Stimulated activated naive CD8-positive, alpha-beta T cell treated with anti-CD3 and anti-CD28 coated beads, Interleukin-15, amount 100 ng/mL, for 72 hours (primary cell): ENCODE data around the gene UNC5B.

ENCODE experiments used
- ATAC-seq: fragments of 150-1000 bp; cut with Tn5 transposase; 2 replicates; pipeline ENCODE4 v1.10.0; 2021; ENCODE audit warnings: mild to moderate bottlenecking, moderate library complexity
- DNase-seq, 2 donors: peaks; one replicate each; pipeline ENCODE4 v3.0.0; 2021 to 2022
- H3K27ac Mint-ChIP-seq, 2 donors: one replicate each; pipeline ENCODE4 v1.8.0; 2022; ENCODE audit warnings: mild to moderate bottlenecking in 2 of 2, mixed read lengths in 2 of 2, moderate library complexity in 2 of 2
- H3K27me3 Mint-ChIP-seq: one replicate; pipeline ENCODE4 v1.8.0; 2022; ENCODE audit warnings: mixed read lengths
- H3K4me1 Mint-ChIP-seq: one replicate; pipeline ENCODE4 v1.8.0; 2022; ENCODE audit warnings: mild to moderate bottlenecking, mixed read lengths
- H3K4me3 Mint-ChIP-seq, 2 donors: one replicate each; pipeline ENCODE4 v1.8.0; 2022; ENCODE audit warnings: mild to moderate bottlenecking in 2 of 2, mixed read lengths in 2 of 2, moderate library complexity in 1 of 2
- H3K9me3 Mint-ChIP-seq, 2 donors: one replicate each; pipeline ENCODE4 v1.8.0; 2022; ENCODE audit warnings: mixed read lengths in 2 of 2

UNC5B gene

DNA sequence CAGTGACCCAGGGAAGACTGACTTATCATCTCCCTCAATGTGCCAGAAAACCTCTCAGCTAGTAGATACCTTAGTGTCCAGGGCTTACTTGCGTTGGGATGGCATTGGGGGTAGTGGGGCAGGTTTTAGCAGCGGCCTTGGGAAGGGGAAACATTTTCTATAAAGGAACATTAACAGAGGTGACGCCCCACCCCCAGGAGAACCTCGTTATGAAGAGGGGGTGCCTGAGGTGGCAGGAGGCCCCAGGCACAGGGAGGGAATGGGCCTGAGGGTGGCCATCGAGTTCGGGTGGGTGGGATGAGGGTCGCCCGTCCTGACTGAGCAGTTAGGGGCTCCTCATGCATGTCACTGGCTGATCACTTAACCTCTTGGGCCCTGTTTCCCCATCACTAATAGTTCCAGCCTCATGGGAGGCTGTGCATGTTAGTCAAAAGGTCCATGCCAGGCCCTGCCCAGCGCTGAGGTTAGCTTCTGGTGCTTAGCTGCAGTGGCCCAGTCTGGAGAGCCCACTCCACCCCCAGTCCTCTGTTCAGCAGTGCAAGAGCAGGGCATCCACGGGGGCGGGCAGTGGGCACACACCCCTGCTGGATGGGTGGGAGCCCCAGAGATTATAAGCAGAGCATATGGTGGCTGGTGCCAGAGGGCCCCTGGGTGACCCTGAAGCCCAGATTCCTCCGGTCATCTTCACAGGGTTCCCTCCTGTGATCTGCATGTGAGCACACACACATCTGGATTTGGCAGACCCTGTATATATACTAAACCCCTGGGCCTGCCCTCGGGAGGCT lies 27.0 kb downstream of the UNC5B start:
- no peak for DNase-seq
- Mint-ChIP-seq H3K27ac (no peak overlapping the region), H3K4me1 (peaks cover under 1% of the 10 kb centered on the region), H3K27me3 (peaks cover 6% of the 10 kb centered on the region), H3K9me3 (no peaks in the 10 kb centered on the region), H3K4me3 (no peak overlapping the region)
- ATAC-seq, result peak; percentile 23

DNA sequence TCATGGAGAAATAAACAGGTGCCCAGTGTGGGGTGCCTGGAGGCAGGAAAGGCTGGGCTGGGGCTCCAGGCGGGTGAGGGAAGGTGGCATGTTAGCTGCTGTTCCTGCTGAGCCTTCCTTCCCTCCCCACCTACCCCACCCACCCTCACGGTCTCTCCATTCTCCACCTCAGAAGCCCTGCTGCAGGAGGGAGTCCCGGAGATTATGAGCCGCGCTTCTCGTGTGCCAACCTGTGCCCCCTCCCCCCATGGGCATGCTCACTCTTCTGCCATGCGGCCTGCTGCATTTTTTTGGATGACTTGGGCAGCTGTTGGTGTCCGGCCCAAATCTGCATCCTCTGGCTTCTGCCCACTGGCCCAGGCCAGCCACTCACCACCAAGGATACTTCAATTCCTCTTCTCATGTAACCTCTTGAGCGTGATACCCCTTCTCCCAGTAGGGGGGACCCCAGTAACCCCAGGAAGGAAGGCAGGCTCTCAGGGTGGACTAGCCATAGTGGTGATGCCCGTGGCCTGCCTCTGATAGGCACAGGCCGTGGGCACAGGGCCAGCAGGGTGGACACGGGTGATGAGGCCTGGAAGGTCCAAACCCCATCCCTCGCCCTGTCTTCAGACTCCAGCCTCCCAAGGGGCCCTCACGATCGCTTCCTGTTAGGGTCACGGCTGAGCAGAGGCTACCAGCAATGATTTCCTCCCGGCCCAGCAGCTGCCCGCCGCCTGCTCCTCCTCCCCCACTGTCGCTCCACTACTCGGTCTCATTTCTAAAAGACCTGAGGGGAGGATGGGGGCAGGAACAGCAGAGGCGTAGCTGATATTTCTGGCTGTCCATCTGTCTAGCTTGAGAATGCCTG lies 27.8 kb downstream of the UNC5B start:
- peak overlapping the region in 1 of 2 donors; percentile 89 for H3K27ac Mint-ChIP-seq
- no peaks in the 10 kb centered on the region for H3K9me3 Mint-ChIP-seq
- peaks cover 5% of the 10 kb centered on the region for H3K4me1 Mint-ChIP-seq
- peaks cover 15% of the 10 kb centered on the region for H3K27me3 Mint-ChIP-seq
- no peak for ATAC-seq
- DNase-seq, result no peak
- H3K4me3 Mint-ChIP-seq, result no peak overlapping the region

DNA sequence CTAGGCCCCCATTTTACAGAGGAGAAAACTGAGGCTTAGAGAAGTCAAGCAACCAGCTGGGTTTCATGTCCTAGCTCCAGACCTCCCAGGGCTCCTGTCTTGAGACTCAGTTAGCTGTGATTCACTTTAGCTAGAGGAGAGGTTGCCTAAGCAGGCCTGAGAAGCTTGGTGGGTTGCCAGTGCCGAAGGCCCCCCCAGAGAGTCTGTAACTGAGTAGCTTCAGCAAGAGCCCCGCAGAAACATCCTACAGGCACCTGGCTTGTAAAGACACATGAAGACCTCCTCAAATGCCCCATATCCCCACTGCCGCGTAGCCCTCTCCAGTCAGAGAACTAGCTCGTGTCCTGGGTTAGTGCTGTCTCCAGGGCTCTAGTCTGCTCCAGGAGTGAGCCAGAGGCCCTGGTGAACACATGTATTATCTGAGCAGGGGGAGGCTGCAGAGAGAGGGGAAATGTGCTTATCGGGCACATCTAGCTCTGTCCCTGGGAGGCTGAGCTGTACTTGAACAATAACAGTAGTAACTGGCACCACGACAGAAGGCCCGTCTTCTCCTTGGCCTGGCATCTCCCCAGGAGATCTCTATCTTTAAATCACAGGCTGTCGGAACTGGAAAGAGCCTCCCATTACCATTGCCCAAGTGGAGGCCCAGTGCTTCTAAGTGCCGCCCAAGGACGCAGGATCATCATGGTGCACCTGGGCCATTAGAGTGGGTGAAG lies 28.9 kb downstream of the UNC5B start:
- Mint-ChIP-seq H3K27ac (no peak overlapping the region), H3K9me3 (no peaks in the 10 kb centered on the region), H3K4me3 (no peak overlapping the region), H3K27me3 (peaks cover 16% of the 10 kb centered on the region), H3K4me1 (peaks cover 5% of the 10 kb centered on the region)
- no peak for DNase-seq
- no peak for ATAC-seq

DNA sequence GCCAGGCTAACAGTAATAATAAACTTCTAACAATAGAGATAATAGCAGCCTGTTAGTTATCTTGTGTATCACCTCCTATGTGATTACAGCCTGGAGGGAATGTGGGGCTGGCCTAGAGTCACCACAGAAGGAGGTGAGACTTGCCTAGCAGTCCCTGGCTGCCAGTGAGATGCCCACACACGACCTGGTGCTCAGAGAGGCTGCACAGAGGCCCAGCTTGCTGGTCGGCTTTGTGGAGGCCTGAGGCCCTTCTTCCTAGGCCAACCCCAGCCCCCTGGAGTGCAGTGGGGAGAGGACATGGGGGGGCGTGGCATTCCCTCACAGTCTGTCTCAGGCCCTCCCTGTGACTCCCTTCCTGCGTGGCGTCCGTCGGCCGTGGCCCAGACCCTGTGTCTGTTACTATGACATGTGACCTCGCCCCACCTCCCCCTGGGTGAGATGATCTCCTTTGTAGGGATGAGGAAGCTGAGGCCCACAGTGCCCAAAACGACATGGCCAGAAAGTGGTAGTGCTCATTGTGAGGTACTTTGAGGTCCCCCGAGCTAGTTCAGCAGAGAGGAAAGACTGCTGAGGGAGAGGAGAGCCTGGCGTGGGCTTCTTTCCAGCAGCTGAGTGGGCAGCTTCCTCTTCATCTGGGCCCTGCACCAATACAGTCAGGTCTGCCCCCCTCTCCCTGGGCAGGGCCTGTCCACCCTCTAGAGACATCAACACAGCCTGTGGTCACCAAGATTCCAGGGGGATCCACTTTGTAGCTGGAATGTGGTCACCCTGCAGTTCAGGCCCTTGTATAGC lies 29.7 kb downstream of the UNC5B start:
- H3K4me1 Mint-ChIP-seq, result peaks cover 5% of the 10 kb centered on the region
- H3K27me3 Mint-ChIP-seq, result peaks cover 16% of the 10 kb centered on the region
- no peak overlapping the region for H3K4me3 Mint-ChIP-seq
- ATAC-seq (no peak), DNase-seq (no peak)
- no peaks in the 10 kb centered on the region for H3K9me3 Mint-ChIP-seq
- no peak overlapping the region for H3K27ac Mint-ChIP-seq

DNA sequence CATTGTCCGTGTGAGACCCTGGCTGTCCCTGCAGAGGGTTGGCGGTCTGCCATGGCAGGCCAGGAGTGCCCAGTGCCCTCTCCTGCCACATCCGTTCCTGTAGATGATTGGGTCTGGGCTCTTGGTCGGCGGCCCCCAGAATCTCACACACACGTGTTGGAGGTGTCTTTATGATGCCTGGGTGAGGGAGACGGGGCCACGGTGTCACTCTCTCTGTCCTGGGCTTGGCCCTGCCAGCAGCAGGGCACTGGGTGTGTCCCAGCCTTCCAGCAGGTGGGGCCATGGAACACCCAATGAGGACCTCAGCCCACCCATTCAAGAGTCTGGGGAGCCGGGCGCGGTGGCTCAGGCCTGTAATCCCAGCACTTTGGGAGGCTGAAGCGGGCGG lies 30.2 kb downstream of the UNC5B start:
- Mint-ChIP-seq H3K4me1 (peaks cover 5% of the 10 kb centered on the region), H3K9me3 (no peaks in the 10 kb centered on the region), H3K27me3 (peaks cover 16% of the 10 kb centered on the region), H3K4me3 (no peak overlapping the region), H3K27ac (no peak overlapping the region)
- DNase-seq, result no peak
- ATAC-seq, result no peak

DNA sequence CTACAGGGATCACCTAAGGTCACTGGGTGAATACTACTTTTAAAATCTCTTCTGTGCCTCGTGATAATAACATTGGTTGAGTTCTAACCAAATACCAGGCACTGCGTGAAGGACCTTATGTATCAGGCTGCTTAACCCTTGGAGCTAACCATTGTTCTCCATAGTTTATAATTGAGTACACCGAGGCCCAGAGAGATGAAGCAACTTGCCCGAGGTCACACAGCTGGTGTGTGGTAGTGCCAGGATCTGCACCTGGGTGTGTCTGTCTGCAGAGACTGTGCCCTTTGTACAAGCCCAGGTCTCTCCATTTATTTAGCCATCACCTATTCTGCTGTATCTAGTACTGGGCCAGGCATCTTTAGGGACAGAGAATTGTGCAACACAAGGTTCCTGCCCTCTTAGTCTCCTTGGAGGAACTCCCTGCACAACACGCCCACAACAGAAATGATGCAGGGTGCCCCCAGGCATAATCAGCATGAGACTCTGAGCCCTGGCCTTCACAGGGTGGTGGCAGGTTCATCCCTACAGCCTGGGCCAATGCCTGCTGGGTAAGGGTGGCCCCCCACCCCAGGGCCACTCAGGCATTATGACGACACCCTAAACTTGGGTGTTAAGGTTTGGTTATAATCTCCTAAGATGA lies 31.5 kb downstream of the UNC5B start:
- H3K27me3 Mint-ChIP-seq, result peaks cover 16% of the 10 kb centered on the region
- no peak overlapping the region for H3K4me3 Mint-ChIP-seq
- ATAC-seq (no peak), DNase-seq (no peak)
- no peaks in the 10 kb centered on the region for H3K9me3 Mint-ChIP-seq
- peaks cover 5% of the 10 kb centered on the region for H3K4me1 Mint-ChIP-seq
- H3K27ac Mint-ChIP-seq, result no peak overlapping the region

DNA sequence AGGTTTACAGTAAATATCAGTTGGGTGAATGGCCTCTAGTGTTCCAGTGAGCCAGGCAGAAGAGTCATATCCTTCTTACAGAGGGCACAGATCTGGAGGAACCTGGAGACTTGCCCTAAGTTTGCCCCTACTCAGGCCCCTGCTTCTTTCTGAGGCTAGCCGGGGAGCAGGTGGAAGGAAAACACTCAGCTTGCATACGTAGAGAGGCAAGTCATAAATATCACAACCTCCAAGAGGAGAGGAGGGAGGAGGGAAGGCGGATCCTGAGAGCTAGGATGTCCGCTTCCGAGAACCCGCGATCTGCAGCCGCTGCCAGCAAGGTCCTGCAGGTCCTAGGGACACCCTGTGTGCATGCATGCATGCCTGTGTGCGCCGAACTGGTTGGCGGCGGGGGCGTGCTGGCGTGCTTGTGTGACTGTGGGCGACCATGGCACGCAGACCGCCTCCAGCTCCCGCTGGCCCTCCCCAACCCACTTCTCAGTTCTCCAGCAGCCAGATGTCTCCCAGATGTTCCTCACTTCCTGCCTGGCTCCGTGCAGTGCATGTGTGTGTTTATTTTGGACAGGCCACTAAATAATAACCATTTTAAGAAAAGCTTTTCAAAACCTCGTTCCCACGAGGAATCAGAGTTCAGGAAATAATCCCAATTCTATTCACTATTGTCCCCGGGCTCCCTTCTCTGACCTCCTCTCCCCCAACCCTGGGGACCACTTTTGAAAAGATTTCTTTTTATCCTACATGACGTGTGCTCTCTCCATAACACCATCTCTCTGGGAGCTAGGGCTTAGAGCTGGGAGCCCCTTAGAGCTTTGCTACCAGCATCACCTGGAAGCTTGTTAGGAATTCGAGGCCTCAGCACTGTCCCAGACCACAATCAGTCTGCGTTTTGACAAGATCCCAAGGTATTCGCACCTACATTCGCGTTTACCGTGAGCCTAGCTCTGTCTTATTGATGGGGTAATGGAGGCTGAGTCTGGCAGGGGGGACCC lies 32.4 kb downstream of the UNC5B start:
- no peaks in the 10 kb centered on the region for H3K9me3 Mint-ChIP-seq
- DNase-seq (no peak), ATAC-seq (no peak)
- no peak overlapping the region for H3K27ac Mint-ChIP-seq
- H3K4me1 Mint-ChIP-seq, result peaks cover 5% of the 10 kb centered on the region
- peaks cover 16% of the 10 kb centered on the region for H3K27me3 Mint-ChIP-seq
- no peak overlapping the region for H3K4me3 Mint-ChIP-seq

DNA sequence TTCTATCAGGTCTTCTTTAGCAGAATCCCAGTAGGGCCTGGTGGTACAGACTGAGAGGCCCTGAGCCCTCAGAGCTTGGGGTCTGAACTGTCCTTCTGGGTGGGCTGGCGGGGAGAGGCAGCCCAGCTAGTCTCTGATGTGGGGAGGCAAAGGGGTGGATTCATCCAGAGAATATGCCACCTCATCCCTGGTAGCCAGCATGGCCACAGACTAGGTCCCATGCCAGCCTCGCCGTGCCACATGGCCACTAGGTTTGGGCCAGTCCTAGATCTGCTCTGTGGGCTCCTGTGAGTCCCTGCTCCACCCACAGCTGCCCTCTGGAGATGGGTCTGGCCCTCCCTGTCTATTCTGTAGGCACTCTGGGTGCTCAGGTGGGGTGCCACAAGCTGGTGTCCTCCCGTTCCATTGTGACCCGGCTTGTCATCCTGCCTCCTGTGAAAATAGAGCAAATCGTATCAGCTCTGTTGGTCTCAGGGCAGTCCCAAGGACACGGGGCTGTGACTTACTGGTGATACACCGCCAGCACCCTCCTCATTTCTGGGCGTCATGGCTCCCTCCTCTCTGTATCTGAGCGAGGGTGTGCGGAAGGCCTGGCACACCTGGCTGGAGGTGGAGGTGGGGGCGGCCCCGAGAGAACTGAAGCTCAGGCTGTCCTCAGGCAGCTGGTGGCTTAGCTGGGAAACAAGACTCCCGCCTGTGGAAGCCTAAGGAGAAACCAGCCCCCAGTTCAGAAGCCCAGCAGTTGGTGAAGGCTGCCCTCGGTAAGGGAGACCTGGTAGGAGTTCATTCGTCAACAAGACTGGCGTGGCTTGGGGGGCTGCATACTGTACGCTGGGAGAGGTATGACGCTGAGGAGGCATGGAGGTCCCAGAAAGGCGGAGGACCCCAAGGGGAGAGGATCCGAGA lies 33.3 kb downstream of the UNC5B start:
- Mint-ChIP-seq H3K27me3 (peaks cover 16% of the 10 kb centered on the region), H3K9me3 (no peaks in the 10 kb centered on the region), H3K27ac (peak overlapping the region in 1 of 2 donors; percentile 85), H3K4me1 (peaks cover 5% of the 10 kb centered on the region), H3K4me3 (no peak overlapping the region)
- ATAC-seq (no peak), DNase-seq (no peak)

DNA sequence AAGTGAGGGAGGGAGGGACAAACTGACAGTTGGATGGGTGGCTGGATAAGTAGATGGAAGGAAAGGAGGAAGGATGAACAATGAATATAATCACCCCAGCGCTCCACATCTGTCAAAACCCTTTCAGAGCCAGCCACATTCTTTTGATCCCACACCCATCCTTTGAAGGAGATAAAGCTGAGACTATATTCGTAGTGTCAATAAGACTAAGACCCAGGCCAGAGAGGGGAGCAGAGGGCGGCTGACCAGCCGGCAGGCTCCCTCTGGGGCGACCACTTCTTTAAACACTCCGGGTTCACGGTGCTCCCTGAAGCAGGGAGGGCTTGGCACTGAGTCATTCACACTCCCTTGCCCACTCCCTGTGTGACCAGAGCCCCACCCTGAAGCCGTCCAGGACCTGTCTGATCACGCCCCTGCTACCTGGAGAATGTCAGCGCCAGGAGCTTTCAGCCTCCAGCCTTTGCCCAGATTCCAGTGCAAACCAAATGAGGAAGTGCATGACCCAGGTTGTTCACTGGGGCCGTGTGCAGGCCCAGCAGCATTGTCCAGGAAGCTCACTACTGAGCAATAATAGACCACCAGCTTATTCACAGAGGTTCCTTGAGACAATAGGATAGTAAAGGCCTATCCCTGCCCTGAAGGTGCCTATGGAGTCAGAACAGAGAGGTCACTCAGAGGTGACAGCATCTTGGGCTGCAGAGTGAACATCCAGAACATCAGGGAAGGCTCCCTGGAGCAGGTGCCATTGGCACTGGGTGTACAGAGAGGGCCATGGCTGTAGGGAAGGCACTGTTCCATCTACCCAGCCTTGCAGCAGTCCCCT lies 34.4 kb downstream of the UNC5B start:
- no peak for DNase-seq
- ATAC-seq, result no peak
- peaks cover 16% of the 10 kb centered on the region for H3K27me3 Mint-ChIP-seq
- H3K4me1 Mint-ChIP-seq, result peaks cover 5% of the 10 kb centered on the region
- H3K9me3 Mint-ChIP-seq, result no peaks in the 10 kb centered on the region
- H3K4me3 Mint-ChIP-seq, result no peak overlapping the region
- H3K27ac Mint-ChIP-seq, result peak overlapping the region in 1 of 2 donors; percentile 42

DNA sequence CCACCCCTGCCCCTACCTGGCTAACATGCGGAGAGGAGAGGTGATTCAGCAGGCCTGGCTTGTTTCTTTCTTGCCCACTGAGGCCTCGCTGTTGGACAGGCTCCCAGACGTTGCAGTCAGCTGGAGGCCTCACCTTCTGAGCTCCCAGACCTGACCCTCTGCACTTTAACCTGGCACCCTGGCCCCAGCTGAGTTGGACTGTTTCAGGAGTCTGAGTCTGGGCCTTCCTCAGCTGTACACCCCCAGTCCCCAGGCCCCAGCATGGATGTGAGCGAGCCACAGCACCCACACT lies 35.0 kb downstream of the UNC5B start:
- no peak for ATAC-seq
- peaks cover 5% of the 10 kb centered on the region for H3K4me1 Mint-ChIP-seq
- no peak for DNase-seq

DNA sequence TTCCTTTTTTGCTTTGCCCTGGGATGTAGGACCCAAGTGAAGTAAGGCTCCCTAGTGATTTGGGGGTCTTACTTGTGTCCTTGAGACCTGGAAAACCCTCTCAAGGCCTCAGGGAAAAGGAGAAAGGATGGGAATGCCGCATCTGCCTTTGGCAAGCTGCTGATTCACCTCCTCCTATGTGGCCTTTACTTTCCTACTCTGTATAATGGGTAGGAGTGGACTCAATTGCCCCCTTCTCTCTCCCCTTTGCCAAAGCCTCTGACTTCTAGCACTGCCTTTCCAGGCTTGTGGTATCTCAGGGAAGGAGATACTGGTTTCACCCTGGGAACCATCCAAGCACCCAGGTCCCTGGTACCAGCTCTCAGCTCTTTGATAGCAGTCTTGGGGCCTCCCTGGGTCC lies 35.4 kb downstream of the UNC5B start:
- Mint-ChIP-seq H3K9me3 (no peaks in the 10 kb centered on the region), H3K4me1 (peaks cover 5% of the 10 kb centered on the region), H3K27me3 (peaks cover 16% of the 10 kb centered on the region), H3K27ac (no peak overlapping the region), H3K4me3 (no peak overlapping the region)
- no peak for DNase-seq
- ATAC-seq, result no peak

More for the DNA sequence above, 35.0 kb downstream of the UNC5B start:
- H3K9me3 Mint-ChIP-seq, result no peaks in the 10 kb centered on the region
- peaks cover 16% of the 10 kb centered on the region for H3K27me3 Mint-ChIP-seq
- H3K4me3 Mint-ChIP-seq, result no peak overlapping the region
- no peak overlapping the region for H3K27ac Mint-ChIP-seq

DNA sequence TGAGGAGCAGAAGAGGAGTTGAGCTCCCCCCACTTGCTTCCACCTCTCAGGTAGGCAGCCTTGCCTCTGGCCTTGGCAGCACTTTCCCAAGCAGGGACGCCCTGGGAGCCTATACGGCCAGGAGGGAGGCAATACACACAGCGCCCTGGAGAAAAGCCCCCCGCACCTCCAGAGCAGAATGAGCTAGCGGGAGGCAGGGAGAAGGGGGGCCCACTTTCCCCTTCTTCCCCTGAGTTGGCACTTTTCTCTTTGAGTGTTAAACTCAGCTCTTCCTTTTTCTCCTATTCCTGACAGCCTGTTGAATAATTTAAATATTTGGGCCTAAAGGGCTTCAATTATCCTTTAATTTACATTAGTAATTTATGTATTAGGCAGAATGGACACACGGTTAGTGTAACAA lies 35.8 kb downstream of the UNC5B start:
- Mint-ChIP-seq H3K27ac (no peak overlapping the region), H3K27me3 (peaks cover 16% of the 10 kb centered on the region), H3K4me3 (no peak overlapping the region), H3K9me3 (no peaks in the 10 kb centered on the region), H3K4me1 (peaks cover 5% of the 10 kb centered on the region)
- DNase-seq, result no peak
- no peak for ATAC-seq
